ENCODE data around the gene TEX264.
A peak's percentile ranks its signal among the peaks of the same experiment; 100 is the strongest.
"Not testable (repeated sequence)": the region's sequence is repeated elsewhere in the genome, so short reads cannot be mapped to it uniquely, and the experiment has no call there.

TEX264 gene, protein sequence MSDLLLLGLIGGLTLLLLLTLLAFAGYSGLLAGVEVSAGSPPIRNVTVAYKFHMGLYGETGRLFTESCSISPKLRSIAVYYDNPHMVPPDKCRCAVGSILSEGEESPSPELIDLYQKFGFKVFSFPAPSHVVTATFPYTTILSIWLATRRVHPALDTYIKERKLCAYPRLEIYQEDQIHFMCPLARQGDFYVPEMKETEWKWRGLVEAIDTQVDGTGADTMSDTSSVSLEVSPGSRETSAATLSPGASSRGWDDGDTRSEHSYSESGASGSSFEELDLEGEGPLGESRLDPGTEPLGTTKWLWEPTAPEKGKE

DNA sequence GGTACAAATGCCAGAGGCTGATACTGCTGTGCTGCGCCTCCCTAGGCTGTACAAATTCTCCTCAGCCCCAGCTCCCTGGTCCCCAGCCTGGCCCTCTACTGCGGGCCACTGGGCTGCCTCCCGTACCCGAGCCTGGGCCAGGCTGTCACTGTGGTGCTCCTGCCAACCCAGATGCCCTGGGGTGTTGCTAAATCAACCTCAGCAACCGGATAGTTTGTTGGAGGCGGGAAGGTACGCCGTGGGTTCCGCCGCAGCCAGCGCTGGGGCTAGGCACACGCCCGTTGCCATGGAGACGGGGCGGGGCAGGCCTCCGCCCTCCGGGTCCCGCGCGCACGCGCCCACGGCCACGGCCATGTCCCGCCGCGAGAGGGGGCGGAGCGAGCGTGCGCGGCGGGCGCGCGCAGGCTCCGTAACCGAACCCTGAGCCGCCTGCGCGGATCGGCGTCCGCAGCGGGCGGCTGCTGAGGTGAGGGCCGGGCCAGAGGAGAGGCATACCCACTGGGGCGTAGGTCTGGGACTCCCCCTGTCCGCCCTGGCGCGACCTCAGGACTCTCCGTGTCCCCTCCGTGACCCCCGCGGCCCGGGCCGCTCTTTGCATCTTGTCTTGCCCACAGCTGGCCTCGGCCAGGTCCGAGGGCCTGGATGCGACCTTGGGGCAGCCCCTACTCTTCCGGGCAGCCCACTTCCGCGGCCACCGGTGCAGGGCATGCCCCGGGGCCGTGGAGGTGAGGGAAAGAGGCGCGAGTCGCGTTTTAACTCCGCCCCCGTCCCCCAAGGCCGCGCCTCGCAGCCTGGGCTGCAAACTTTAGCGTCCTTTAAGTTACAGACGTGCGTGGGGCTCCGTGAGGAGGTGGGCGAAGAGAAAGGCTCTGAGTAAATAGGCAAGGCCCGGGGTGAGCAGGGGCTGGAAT lies at the start of gene TEX264:
TEX264 (plus strand) TSS at position 430 of the 911 bp plus-strand sequence. CDS start 3,053 bp downstream, outside the sequence.
- peak; percentile 77 to 92 for DNase-seq (ENCODE audit: low read depth in 2 of 2)

- DNase-seq (ENCODE audit: low read depth in 2 of 2): no peak
Observed at GRCh38 chr3:51622413-51622812, 48.6 kb upstream of the TEX264 start.

- DNase-seq (ENCODE audit: low read depth in 2 of 2): no peak
Observed at GRCh38 chr3:51622868-51623267, 48.2 kb upstream of the TEX264 start.

- DNase-seq (ENCODE audit: low read depth in 2 of 2): no peak
Observed at GRCh38 chr3:51630513-51630912, 40.5 kb upstream of the TEX264 start.

DNA sequence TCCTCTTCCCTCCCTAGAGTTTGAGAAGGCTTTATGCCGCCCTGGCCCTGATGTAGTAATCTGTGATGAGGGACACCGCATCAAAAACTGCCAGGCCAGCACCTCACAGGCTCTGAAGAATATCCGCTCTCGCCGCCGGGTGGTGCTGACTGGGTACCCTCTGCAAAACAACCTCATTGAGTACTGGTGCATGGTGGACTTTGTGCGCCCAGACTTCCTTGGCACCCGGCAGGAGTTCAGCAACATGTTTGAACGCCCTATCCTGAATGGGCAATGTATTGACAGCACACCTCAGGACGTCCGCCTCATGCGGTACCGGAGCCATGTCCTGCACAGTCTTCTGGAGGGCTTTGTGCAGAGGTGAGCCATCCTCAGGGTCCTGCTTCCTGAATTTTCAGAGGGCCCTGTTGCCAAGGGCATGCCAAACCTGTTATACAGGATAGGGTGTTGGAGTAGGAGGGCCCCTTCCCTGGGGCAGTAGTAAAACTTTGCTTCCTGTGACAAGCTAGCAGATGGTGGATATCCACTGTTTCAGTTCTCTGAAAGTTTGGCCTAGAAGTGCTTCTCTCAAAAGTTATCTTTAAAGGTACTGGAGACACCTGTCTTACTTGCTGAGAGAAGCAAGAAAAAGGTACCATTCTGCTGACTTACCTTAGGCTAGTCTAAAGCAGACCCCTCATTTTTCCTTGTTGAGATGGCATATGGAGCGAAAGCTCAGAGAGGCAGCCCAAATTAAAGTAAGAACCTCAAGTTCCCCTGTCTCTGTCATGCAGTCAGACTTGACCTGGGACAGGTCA lies 33.7 kb upstream of the TEX264 start:
- no peak for DNase-seq (ENCODE audit: low read depth in 2 of 2)

GRCh38 chr3:51637941-51638471 lies 33.0 kb upstream of the TEX264 start:
- no peak for DNase-seq (ENCODE audit: low read depth in 2 of 2)

- DNase-seq (ENCODE audit: low read depth in 2 of 2): no peak
Observed at GRCh38 chr3:51642462-51642861, 28.6 kb upstream of the TEX264 start.

DNA sequence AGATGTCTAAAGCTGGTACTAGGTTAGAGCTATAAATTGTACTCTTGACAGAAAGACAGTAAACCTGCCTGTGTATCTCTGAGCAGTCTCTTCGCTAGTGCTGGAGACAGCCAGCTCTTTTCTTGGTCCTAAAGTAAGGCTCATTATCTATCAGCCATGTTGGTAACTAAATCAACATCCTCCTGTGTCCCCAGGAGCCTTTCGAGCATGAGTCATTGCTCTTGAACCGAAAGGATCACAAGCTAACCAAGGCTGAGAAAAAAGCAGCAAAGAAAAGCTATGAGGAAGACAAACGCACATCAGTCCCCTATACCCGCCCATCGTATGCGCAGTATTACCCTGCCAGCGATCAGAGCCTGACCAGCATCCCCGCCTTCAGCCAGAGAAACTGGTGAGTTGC lies 25.0 kb upstream of the TEX264 start:
- no peak for DNase-seq (ENCODE audit: low read depth in 2 of 2)

DNA sequence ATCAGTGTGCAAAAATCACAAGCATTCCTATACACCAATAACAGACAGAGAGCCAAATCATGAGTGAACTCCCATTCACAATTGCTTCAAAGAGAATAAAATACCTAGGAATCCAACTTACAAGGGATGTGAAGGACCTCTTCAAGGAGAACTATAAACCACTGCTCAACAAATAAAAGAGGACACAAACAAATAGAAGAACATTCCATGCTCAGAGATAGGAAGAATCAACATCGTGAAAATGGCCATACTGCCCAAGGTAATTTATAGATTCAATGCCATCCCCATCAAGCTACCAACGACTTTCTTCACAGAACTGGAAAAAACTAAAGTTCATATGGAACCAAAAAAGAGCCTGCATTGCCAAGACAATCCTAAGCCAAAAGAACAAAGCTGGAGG lies 18.9 kb upstream of the TEX264 start:
- DNase-seq (ENCODE audit: low read depth in 2 of 2): not testable (repeated sequence)

DNA sequence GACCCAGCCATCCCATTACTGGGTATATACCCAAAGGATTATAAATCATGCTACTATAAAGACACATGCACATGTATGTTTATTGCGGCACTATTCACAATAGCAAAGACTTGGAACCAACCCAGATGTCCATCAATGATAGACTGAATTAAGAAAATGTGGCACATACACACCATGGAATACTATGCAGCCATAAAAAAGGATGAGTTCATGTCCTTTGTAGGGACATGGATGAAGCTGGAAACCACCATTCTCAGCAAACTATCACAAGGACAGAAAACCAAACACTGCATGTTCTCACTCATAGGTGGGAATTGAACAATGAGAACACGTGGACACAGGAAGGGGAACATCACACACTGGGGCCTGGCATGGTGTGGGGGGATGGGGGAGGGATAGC lies 17.6 kb upstream of the TEX264 start:
- not testable (repeated sequence) for DNase-seq (ENCODE audit: low read depth in 2 of 2)

DNA sequence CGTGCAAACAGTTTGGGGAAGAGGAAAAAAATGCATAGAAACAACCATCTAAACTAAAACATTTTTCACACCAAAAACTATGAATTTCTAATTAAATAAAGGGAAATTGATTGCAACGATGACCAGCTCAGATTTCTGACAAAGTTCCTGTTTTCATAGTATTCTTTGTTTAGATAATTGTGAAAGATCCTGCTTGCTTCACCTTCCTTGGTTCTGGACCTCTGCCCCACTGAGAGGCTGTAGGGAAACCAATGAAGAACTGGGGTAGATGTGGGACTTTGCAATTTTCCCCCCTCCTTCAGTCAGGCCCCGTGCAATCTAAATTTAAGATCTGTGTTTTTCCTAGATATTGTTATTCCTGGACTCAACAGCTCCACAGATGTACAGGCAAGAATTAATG lies 13.8 kb upstream of the TEX264 start:
- no peak for DNase-seq (ENCODE audit: low read depth in 2 of 2)

- no peak for DNase-seq (ENCODE audit: low read depth in 2 of 2)
Observed at GRCh38 chr3:51659942-51660341, 11.1 kb upstream of the TEX264 start.

DNA sequence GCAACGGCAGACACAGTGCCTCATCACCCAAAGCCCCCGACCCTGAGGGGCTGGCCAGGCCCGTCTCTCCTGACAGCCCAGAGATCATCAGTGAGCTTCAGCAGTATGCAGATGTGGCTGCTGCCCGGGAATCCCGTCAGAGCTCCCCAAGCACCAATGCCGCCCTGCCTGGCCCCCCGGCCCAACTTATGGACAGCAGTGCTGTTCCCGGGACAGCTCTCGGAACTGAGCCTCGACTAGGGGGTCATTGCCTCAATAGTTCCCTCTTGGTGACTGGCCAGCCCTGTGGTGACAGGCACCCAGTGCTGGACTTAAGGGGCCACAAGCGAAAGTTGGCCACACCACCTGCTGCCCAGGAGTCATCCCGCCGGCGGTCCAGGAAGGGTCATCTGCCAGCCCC lies 8.6 kb upstream of the TEX264 start:
- DNase-seq (ENCODE audit: low read depth in 2 of 2): no peak

DNA sequence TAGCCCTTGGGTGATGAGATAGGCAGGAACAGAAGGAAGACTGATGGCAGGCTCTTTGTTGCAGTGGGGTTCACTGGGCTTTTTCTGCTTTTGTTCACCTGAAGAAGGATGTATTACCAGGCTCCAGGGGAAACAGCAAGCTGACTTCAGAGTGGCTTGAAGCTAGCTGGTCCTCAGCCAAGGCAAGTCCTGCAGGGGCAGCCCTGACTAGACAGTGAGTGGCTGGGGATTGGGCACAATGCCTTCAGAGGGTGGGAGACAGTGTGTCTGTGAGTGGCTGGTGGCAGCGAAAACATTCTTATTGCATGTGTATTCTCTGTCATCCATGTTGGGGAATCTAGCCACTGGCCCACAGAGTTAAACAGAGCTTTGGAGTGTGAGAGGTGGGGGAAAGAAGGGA lies 2.3 kb upstream of the TEX264 start:
- no peak for DNase-seq (ENCODE audit: low read depth in 2 of 2)

DNA sequence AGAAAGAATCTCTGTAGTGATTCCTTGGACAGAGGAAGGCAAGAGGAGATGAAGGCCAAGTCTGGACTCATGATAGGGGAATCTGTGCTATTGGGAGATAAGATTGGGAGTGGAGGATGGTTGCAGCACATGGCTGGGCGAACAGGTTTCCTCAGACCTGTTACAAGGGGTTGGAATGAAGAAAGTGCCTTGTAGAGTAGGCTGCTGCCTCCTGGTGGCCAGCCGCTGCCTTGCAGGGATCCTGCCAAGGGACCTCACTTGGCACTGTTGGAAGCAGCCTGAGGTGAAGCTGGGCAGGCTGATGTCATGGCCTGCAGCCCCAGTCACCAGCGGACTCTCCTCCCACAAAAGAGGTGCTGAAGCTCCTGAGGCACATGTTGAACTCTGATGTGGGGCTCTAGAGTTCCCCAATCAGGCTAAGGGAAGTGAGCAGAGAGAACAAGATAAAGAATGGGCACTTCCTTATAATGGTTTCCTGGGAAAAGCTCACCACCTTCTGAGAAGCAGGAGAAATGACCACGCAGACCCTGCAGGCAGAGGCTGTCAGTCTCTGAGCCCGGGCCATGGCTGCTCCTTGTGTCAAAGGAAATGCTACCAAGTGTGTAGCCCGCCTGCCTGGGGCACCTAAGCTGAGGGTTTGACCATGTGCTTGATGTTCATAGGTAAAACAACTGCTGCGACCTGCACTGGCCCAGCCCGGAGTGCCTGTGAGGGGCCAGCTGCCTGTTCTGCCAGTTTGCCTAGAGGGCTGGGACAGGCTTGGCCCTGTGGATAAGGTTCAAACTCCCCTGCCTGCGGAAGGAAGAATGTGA lies 1.6 kb upstream of the TEX264 start:
- DNase-seq (ENCODE audit: low read depth in 2 of 2): peak; percentile 56 to 66

- no peak for DNase-seq (ENCODE audit: low read depth in 2 of 2)
Observed at GRCh38 chr3:51670053-51670822, 814 bp upstream of the TEX264 start.

DNA sequence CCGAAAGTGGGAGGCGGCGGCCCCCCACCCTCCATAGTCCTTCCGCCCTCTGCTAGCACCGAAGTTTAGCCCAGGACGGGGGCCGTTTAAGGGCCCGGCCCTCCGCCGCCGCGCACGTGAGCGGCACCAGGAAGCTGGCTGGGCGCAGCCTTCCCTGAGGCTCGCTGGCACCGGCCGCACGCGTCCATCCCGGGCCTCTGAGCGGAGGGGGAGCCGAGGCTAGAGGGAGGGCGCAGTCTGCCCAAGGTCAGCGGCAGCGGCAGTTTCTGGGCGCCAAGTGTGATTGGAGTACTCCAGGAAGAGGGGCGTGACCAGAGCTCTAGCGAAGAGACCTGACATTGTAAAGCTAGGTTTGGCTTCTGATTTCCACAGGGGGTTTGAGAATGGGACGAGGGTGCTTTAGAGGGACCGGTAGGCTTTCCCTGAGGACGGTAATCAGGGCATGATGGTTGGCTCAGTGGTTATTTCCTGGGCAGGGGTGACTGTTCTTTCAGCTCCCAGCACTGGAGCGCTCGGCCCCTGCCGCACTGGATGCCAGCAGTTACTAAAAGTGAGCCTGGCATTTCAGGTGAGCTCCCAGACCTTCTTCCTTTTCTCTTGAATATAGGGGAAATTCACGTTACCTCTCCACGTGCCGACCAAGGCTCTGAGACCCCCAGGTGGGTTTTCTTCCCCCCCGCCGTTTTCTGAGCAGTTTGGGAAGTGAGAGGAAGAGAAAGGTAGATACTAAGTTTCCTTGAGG lies 853 bp downstream of the TEX264 start:
- peak in 1 of 2 donors; percentile 40 for DNase-seq (ENCODE audit: low read depth in 2 of 2)

GRCh38 chr3:51673181-51673801 lies 2.2 kb downstream of the TEX264 start:
- no peak for DNase-seq (ENCODE audit: low read depth in 2 of 2)
